GM21723 (cell line): ENCODE measurements around the gene AMH.

Experiments
- ATAC-seq: cut with Tn5 transposase; IDR thresholded peaks from one replicate; pipeline ENCODE4 v1.9.1; 2021; ENCODE audit warnings: mild to moderate bottlenecking, moderate library complexity; ENCODE audit not compliant: unreplicated experiment

The AMH gene

GRCh38 chr19:2221250-2221831, 27.8 kb upstream of the AMH start:
- ATAC-seq = no peak

GRCh38 chr19:2221918-2222317, 27.2 kb upstream of the AMH start:
- ATAC-seq = no peak

GRCh38 chr19:2223391-2223790, 25.7 kb upstream of the AMH start:
- no peak for ATAC-seq

GRCh38 chr19:2223959-2224358, 25.2 kb upstream of the AMH start:
- ATAC-seq = peak; percentile 39

GRCh38 chr19:2224754-2225349, 24.3 kb upstream of the AMH start:
- ATAC-seq = no peak

GRCh38 chr19:2225415-2226050, 23.6 kb upstream of the AMH start:
- no peak for ATAC-seq

- ATAC-seq = no peak
Observed at GRCh38 chr19:2226051-2226839, 22.9 kb upstream of the AMH start.

GRCh38 chr19:2226840-2227360, 22.2 kb upstream of the AMH start:
- no peak for ATAC-seq

GRCh38 chr19:2227415-2228156, 21.5 kb upstream of the AMH start:
- ATAC-seq = no peak

- no peak for ATAC-seq
Observed at GRCh38 chr19:2228157-2229030, 20.7 kb upstream of the AMH start.

- ATAC-seq = no peak
Observed at GRCh38 chr19:2229103-2230032, 19.8 kb upstream of the AMH start.

- no peak for ATAC-seq
Observed at GRCh38 chr19:2230033-2230531, 19.0 kb upstream of the AMH start.

GRCh38 chr19:2230807-2231533, 18.2 kb upstream of the AMH start:
- no peak for ATAC-seq

- ATAC-seq = no peak
Observed at GRCh38 chr19:2231621-2232221, 17.4 kb upstream of the AMH start.

- no peak for ATAC-seq
Observed at GRCh38 chr19:2232286-2233151, 16.6 kb upstream of the AMH start.

- ATAC-seq = no peak
Observed at GRCh38 chr19:2233601-2234280, 15.4 kb upstream of the AMH start.
